ENCODE measurements around the gene CHMP2B. TPM values are rescaled to one million over a fixed set of nuclear protein-coding genes. Genes with fewer than 3 reads are reported as not detected.
"Not testable (repeated sequence)": the region's sequence is repeated elsewhere in the genome, so short reads cannot be mapped to it uniquely, and the experiment has no call there.

The CHMP2B gene
- total RNA-seq, 1 donor from 2014 or later: 18.1 TPM

DNA sequence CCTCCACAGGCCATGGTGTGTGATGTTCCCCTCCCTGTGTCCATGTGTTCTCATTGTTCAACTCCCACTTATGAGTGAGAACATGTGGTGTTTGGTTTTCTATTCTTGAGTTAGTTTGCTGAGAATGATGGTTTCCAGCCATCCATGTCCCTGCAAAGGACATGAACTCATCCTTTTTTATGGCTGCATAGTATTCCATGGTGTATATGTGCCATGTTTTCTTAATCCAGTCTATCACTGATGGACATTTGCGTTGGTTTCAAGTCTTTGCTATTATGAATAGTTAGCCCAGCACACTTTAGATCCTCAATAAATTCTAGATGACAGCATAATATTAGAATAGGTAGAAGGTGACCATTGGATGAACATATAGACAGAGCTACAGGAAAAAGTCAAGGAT is 77.9 kb downstream of the CHMP2B start:
- not testable (repeated sequence) for ATAC-seq; DNase-seq (ENCODE audit: low spot score)

Other genes with a start within 250 kb of the CHMP2B start
- gene VGLL3, start 236.2 kb upstream of the CHMP2B start, total RNA-seq: 0.33 TPM
- not detected for gene POU1F1, start 49.3 kb downstream of the CHMP2B start, total RNA-seq

All from left lobe of liver (tissue), 2 donors.